Activated CD8-positive, alpha-beta T cell treated with anti-CD3 and anti-CD28 coated beads for 36 hours (primary cell): ENCODE results near the gene DHRS3. TPM values are rescaled to one million over a fixed set of nuclear protein-coding genes. Genes with fewer than 3 reads are reported as not detected.
"Not testable (repeated sequence)": the region's sequence is repeated elsewhere in the genome, so short reads cannot be mapped to it uniquely, and the experiment has no call there.

ENCODE experiments used
- ATAC-seq: fragments of 200-7000 bp; cut with Tn5 transposase; one replicate; pipeline ENCODE4 v1.10.0; 2021; ENCODE audit warnings: mild to moderate bottlenecking, moderate library complexity
- CTCF ChIA-PET: fragments of 350-600 bp; sonication (Branson Sonifier 250); formaldehyde crosslinking; loops from one replicate; lab custom pipeline; 2021; ENCODE audit warnings: antibody characterized with exemption; lab: Charles Lee
- POLR2A ChIA-PET: fragments of 350-600 bp; sonication (Branson Sonifier 250); formaldehyde crosslinking; loops from one replicate; lab custom pipeline; 2021; ENCODE audit warnings: antibody characterized with exemption; lab: Charles Lee
- DNase-seq: peaks from one replicate; pipeline ENCODE4 v3.0.0-alpha.2; 2020
- H3K27ac Mint-ChIP-seq: one replicate; pipeline ENCODE4 v1.8.0; 2021; ENCODE audit warnings: mild to moderate bottlenecking, mixed read lengths
- H3K27me3 Mint-ChIP-seq: one replicate; pipeline ENCODE4 v1.8.0; 2021; ENCODE audit warnings: mixed read lengths
- H3K36me3 Mint-ChIP-seq: one replicate; pipeline ENCODE4 v1.8.0; 2021; ENCODE audit warnings: low read depth, mixed read lengths
- H3K4me1 Mint-ChIP-seq: one replicate; pipeline ENCODE4 v1.8.0; 2021; ENCODE audit warnings: low read depth, mixed read lengths
- H3K4me3 Mint-ChIP-seq: one replicate; pipeline ENCODE4 v1.8.0; 2021; ENCODE audit warnings: mild to moderate bottlenecking, moderate library complexity, mixed read lengths
- H3K9me3 Mint-ChIP-seq: one replicate; pipeline ENCODE4 v1.8.0; 2021; ENCODE audit warnings: mixed read lengths
- intact Hi-C: fragments of 100-400 bp; cut with micrococcal nuclease; formaldehyde crosslinking; loops from one replicate; pipeline ENCODE4 v1.10.0; 2022
- total RNA-seq, 2 experiments: library from RNA; stranded (reverse); gene quantifications; one replicate each; pipeline ENCODE4 v1.2.3, GENCODE V29; 2021
- TF ChIP-seq, protein P1 (sequence below): fragments of 200-600 bp; IDR thresholded peaks from one replicate; pipeline ENCODE4 v1.8.0; 2022; ENCODE audit warnings: antibody characterized with exemption, mild to moderate bottlenecking

Gene DHRS3
- total RNA-seq, 2 experiments from 2014 or later, result 129 to 135 TPM

- ATAC-seq (no peak), DNase-seq (no peak)
- CTCF ChIA-PET, result interaction anchor here (0.9 to 5.2 kb wide), 6 partner anchors 9 to 381 kb away, joined by 3 to 128 read pairs (median 4); no protein-coding TSS in a partner anchor
- H3K36me3 Mint-ChIP-seq, result no peaks in the 10 kb centered on the region
- H3K4me3 Mint-ChIP-seq, result no peak overlapping the region
- POLR2A ChIA-PET, result no interaction called here
- no peak overlapping the region for H3K27ac Mint-ChIP-seq
- H3K9me3 Mint-ChIP-seq, result no peaks in the 10 kb centered on the region
- H3K27me3 Mint-ChIP-seq, result peaks cover 9% of the 10 kb centered on the region
- TF ChIP-seq, protein P1, sequence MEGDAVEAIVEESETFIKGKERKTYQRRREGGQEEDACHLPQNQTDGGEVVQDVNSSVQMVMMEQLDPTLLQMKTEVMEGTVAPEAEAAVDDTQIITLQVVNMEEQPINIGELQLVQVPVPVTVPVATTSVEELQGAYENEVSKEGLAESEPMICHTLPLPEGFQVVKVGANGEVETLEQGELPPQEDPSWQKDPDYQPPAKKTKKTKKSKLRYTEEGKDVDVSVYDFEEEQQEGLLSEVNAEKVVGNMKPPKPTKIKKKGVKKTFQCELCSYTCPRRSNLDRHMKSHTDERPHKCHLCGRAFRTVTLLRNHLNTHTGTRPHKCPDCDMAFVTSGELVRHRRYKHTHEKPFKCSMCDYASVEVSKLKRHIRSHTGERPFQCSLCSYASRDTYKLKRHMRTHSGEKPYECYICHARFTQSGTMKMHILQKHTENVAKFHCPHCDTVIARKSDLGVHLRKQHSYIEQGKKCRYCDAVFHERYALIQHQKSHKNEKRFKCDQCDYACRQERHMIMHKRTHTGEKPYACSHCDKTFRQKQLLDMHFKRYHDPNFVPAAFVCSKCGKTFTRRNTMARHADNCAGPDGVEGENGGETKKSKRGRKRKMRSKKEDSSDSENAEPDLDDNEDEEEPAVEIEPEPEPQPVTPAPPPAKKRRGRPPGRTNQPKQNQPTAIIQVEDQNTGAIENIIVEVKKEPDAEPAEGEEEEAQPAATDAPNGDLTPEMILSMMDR, result no peak
- peaks cover 7% of the 10 kb centered on the region for H3K4me1 Mint-ChIP-seq
- intact Hi-C loops, result loop anchor here (10.0 kb wide), 2 partner anchors 342 to 382 kb away; no protein-coding TSS in a partner anchor
Observed at GRCh38 chr1:12656575-12656974, 38.6 kb upstream of the DHRS3 start.

DNA sequence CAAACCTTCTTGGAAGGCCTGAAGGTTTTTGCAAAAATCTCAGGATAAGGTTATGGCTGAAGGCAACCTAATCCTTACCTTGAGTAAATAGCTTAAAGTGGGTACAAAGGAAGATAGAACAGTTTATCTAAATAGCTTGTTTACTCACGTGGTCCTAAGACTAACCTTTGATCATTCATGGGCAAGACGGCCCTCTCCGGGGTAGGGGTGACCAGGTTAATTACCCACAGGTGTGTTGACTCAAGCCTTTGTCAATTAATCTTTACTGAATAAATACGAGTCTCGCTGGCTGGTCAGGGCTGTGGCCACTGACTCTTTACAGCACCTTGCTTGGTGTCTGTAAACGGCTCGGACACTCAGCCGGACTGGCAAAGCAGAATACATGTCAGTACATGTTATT lies 36.6 kb upstream of the DHRS3 start:
- H3K36me3 Mint-ChIP-seq, result no peaks in the 10 kb centered on the region
- no peak for DNase-seq
- no peak overlapping the region for H3K27ac Mint-ChIP-seq
- ChIA-PET POLR2A (no interaction called here), CTCF (interaction anchor here (1.0 kb wide), 1 partner anchor 530 kb away, joined by 3 read pairs; no protein-coding TSS in a partner anchor)
- intact Hi-C loops, result loop anchor here (10.0 kb wide), 2 partner anchors 340 to 380 kb away; no protein-coding TSS in a partner anchor
- peaks cover 7% of the 10 kb centered on the region for H3K4me1 Mint-ChIP-seq
- peaks cover 12% of the 10 kb centered on the region for H3K27me3 Mint-ChIP-seq
- no peak overlapping the region for H3K4me3 Mint-ChIP-seq
- TF ChIP-seq, protein P1, result no peak
- no peaks in the 10 kb centered on the region for H3K9me3 Mint-ChIP-seq
- ATAC-seq, result no peak

GRCh38 chr1:12654004-12654567 lies 36.1 kb upstream of the DHRS3 start:
- intact Hi-C loops, result loop anchor here (10.0 kb wide), 2 partner anchors 339 to 379 kb away; no protein-coding TSS in a partner anchor
- H3K9me3 Mint-ChIP-seq, result no peaks in the 10 kb centered on the region
- peaks cover 15% of the 10 kb centered on the region for H3K27me3 Mint-ChIP-seq
- peaks cover 6% of the 10 kb centered on the region for H3K4me1 Mint-ChIP-seq
- no peak overlapping the region for H3K4me3 Mint-ChIP-seq
- H3K27ac Mint-ChIP-seq, result no peak overlapping the region
- ATAC-seq (no peak), DNase-seq (no peak)
- H3K36me3 Mint-ChIP-seq, result no peaks in the 10 kb centered on the region
- POLR2A ChIA-PET, result no interaction called here
- TF ChIP-seq, protein P1, result no peak
- CTCF ChIA-PET, result interaction anchor here (1.0 kb wide), 1 partner anchor 529 kb away, joined by 3 read pairs; no protein-coding TSS in a partner anchor

DNA sequence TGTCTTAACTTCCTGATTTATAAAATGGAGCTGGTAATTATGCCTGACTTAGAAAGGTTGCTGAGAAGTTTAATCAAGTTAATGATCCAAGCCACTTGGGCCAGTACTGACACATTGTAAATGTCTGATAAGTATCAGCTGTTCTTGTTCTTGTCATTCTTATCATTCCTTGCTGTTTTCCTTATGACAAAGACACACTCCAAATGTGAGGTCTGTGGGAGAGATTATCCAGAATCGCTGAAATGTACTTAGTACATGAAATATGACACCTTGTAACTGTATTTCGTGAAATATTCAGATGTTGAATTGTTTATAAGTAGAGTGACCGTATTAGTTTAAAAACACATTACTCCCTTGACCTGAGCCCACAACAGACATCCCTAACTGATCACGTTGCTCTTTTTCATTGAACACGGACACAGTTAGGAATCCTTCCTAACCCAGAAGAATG lies 32.0 kb upstream of the DHRS3 start:
- no peaks in the 10 kb centered on the region for H3K36me3 Mint-ChIP-seq
- TF ChIP-seq, protein P1, result no peak
- ChIA-PET CTCF (interaction anchor here (1.0 to 2.8 kb wide), 2 partner anchors 9 to 374 kb away, joined by 3 to 19 read pairs; no protein-coding TSS in a partner anchor), POLR2A (no interaction called here)
- DNase-seq (no peak), ATAC-seq (no peak)
- no peak overlapping the region for H3K27ac Mint-ChIP-seq
- H3K27me3 Mint-ChIP-seq, result peaks cover 13% of the 10 kb centered on the region
- no peaks in the 10 kb centered on the region for H3K9me3 Mint-ChIP-seq
- H3K4me3 Mint-ChIP-seq, result no peak overlapping the region
- no peaks in the 10 kb centered on the region for H3K4me1 Mint-ChIP-seq
- intact Hi-C loops, result loop anchor here (10.0 kb wide), 2 partner anchors 335 to 375 kb away; no protein-coding TSS in a partner anchor

- Mint-ChIP-seq H3K36me3 (no peaks in the 10 kb centered on the region), H3K27ac (no peak overlapping the region), H3K27me3 (peaks cover 13% of the 10 kb centered on the region), H3K9me3 (no peaks in the 10 kb centered on the region), H3K4me3 (no peak overlapping the region), H3K4me1 (no peaks in the 10 kb centered on the region)
- DNase-seq (no peak), ATAC-seq (no peak)
- ChIA-PET POLR2A (no interaction called here), CTCF (interaction anchor here (2.8 kb wide), 1 partner anchor 10 kb away, joined by 19 read pairs; no protein-coding TSS in a partner anchor)
- TF ChIP-seq, protein P1, result no peak
- intact Hi-C loops, result no loop called here
Observed at GRCh38 chr1:12648741-12649140, 30.7 kb upstream of the DHRS3 start.

DNA sequence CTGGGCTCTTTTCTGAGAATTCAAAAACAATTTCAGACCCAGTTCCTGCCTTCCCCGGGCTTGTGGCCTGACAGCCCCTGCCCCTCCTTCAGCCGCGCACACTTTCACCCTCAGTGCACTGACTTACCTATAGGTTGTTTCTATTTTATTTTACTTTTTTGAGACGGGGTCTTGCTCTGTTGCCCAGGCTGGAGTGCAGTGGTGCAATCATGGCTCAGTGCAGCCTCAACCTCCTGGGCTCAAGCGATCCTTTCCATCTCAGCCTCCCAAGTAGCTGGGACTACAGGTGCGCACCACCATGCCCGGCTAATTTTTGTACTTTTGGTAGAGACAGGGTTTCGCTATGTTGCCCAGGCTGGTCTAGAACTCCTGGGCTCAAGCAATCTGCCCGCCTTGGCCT lies 27.4 kb upstream of the DHRS3 start:
- intact Hi-C loops, H3K4me1 Mint-ChIP-seq, H3K27me3 Mint-ChIP-seq, POLR2A ChIA-PET, H3K27ac Mint-ChIP-seq, ATAC-seq, H3K4me3 Mint-ChIP-seq, H3K36me3 Mint-ChIP-seq, H3K9me3 Mint-ChIP-seq, DNase-seq: not testable (repeated sequence)
- CTCF ChIA-PET, result interaction anchor here (1.9 kb wide), 1 partner anchor 13 kb away, joined by 8 read pairs; no protein-coding TSS in a partner anchor
